Gastrocnemius medialis (tissue), 4 donors: Measurements from ENCODE around the gene TAOK1.

Experiments
- POLR2A ChIP-seq, 2 donors: fragments of 450-650 bp; IDR thresholded peaks; one replicate each; pipeline ENCODE4 v1.6.1; 2017; ENCODE audit warnings: antibody characterized with exemption in 2 of 2, mild to moderate bottlenecking in 2 of 2, moderate library complexity in 2 of 2
- TF ChIP-seq, protein P1 (sequence below), 5 experiments: fragments of 450-650 bp in 3 of 5; fragments of 200-600 bp in 2 of 5; sonication (generic) in 2 of 5; IDR thresholded peaks in 4 of 5; conservative IDR thresholded peaks in 1 of 5; 1 replicate in 4 of 5; 2 replicates in 1 of 5; pipeline ENCODE4 v1.5.1; 2016 to 2019; ENCODE audit warnings: antibody characterized with exemption in 5 of 5, mild to moderate bottlenecking in 3 of 5, moderate library complexity in 3 of 5

GRCh38 chr17:29363716-29364115 lies 26.4 kb upstream of the TAOK1 start:
- TF ChIP-seq, protein P1, sequence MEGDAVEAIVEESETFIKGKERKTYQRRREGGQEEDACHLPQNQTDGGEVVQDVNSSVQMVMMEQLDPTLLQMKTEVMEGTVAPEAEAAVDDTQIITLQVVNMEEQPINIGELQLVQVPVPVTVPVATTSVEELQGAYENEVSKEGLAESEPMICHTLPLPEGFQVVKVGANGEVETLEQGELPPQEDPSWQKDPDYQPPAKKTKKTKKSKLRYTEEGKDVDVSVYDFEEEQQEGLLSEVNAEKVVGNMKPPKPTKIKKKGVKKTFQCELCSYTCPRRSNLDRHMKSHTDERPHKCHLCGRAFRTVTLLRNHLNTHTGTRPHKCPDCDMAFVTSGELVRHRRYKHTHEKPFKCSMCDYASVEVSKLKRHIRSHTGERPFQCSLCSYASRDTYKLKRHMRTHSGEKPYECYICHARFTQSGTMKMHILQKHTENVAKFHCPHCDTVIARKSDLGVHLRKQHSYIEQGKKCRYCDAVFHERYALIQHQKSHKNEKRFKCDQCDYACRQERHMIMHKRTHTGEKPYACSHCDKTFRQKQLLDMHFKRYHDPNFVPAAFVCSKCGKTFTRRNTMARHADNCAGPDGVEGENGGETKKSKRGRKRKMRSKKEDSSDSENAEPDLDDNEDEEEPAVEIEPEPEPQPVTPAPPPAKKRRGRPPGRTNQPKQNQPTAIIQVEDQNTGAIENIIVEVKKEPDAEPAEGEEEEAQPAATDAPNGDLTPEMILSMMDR (IDR thresholded peaks at IDR 0.05 in 4 of 5, conservative IDR thresholded peaks at IDR 0.05 in 1 of 5), result no peak
- TF ChIP-seq POLR2A (IDR thresholded peaks at IDR 0.05), result no peak
